ENCODE measurements around the gene FAM25A.
"Not testable (repeated sequence)": the region's sequence is repeated elsewhere in the genome, so short reads cannot be mapped to it uniquely, and the experiment has no call there.

The FAM25A gene

GRCh38 chr10:87020056-87020455, at the start of gene FAM25A:
Gene FAM25A (plus strand): TSS chr10:87020294. CDS start chr10:87020325, 31 bp downstream.
- not testable (repeated sequence) for DNase-seq

GRCh38 chr10:86970982-86971231, 49.2 kb upstream of the FAM25A start:
- DNase-seq: no peak

- DNase-seq: peak; percentile 94
Observed at GRCh38 chr10:86971232-86971991, 48.7 kb upstream of the FAM25A start.

GRCh38 chr10:86972613-86973380, 47.3 kb upstream of the FAM25A start:
- DNase-seq: no peak

GRCh38 chr10:86974484-86974883, 45.6 kb upstream of the FAM25A start:
- no peak for DNase-seq

- DNase-seq: no peak
Observed at GRCh38 chr10:86976362-86977056, 43.6 kb upstream of the FAM25A start.

GRCh38 chr10:86978457-86978856, 41.6 kb upstream of the FAM25A start:
- not testable (repeated sequence) for DNase-seq

- no peak for DNase-seq
Observed at GRCh38 chr10:86979296-86979818, 40.7 kb upstream of the FAM25A start.

- no peak for DNase-seq
Observed at GRCh38 chr10:86979977-86980448, 40.1 kb upstream of the FAM25A start.

GRCh38 chr10:86981020-86981419, 39.1 kb upstream of the FAM25A start:
- DNase-seq: not testable (repeated sequence)

GRCh38 chr10:86981716-86982115, 38.4 kb upstream of the FAM25A start:
- no peak for DNase-seq

GRCh38 chr10:86984498-86984897, 35.6 kb upstream of the FAM25A start:
- not testable (repeated sequence) for DNase-seq

GRCh38 chr10:86988520-86988919, 31.6 kb upstream of the FAM25A start:
- no peak for DNase-seq

- DNase-seq: not testable (repeated sequence)
Observed at GRCh38 chr10:86991362-86991761, 28.7 kb upstream of the FAM25A start.

GRCh38 chr10:86992456-86992855, 27.6 kb upstream of the FAM25A start:
- DNase-seq: no peak

- no peak for DNase-seq
Observed at GRCh38 chr10:86992929-86993328, 27.2 kb upstream of the FAM25A start.

- not testable (repeated sequence) for DNase-seq
Observed at GRCh38 chr10:86999802-87000403, 20.2 kb upstream of the FAM25A start.

- DNase-seq: no peak
Observed at GRCh38 chr10:87000491-87000890, 19.6 kb upstream of the FAM25A start.

GRCh38 chr10:87007124-87007523, 13.0 kb upstream of the FAM25A start:
- not testable (repeated sequence) for DNase-seq

GRCh38 chr10:87007674-87008073, 12.4 kb upstream of the FAM25A start:
- not testable (repeated sequence) for DNase-seq

GRCh38 chr10:87008303-87008702, 11.8 kb upstream of the FAM25A start:
- not testable (repeated sequence) for DNase-seq

- DNase-seq: not testable (repeated sequence)
Observed at GRCh38 chr10:87009134-87009696, 10.9 kb upstream of the FAM25A start.

- not testable (repeated sequence) for DNase-seq
Observed at GRCh38 chr10:87013528-87013927, 6.6 kb upstream of the FAM25A start.

All from CD4-positive, alpha-beta T cell treated with Interleukin-12 subunit alpha and Interleukin-12 subunit beta, for 1 hour (primary cell).